Glutamatergic neuron (in vitro differentiated cells): ENCODE data around the gene NUB1. TPM values are rescaled to one million over a fixed set of nuclear protein-coding genes. Genes with fewer than 3 reads are reported as not detected.

Experiments used
- DNase-seq: peaks from one replicate; pipeline ENCODE4 v3.0.0; 2022
- H3K27ac Mint-ChIP-seq: one replicate; pipeline ENCODE4 v1.8.0; 2020; ENCODE audit warnings: mild to moderate bottlenecking, mixed read lengths, inconsistent platforms; ENCODE audit not compliant: unreplicated experiment
- H3K27me3 Mint-ChIP-seq: one replicate; pipeline ENCODE4 v1.8.0; 2020; ENCODE audit warnings: mild to moderate bottlenecking, moderate library complexity, mixed read lengths, inconsistent platforms; ENCODE audit not compliant: unreplicated experiment
- H3K36me3 Mint-ChIP-seq: one replicate; pipeline ENCODE4 v1.8.0; 2020; ENCODE audit warnings: mild to moderate bottlenecking, mixed read lengths, inconsistent platforms; ENCODE audit not compliant: unreplicated experiment
- H3K4me1 Mint-ChIP-seq: one replicate; pipeline ENCODE4 v1.8.0; 2020; ENCODE audit warnings: mild to moderate bottlenecking, low read depth, mixed read lengths, inconsistent platforms; ENCODE audit not compliant: unreplicated experiment
- H3K4me3 Mint-ChIP-seq: one replicate; pipeline ENCODE4 v1.8.0; 2020; ENCODE audit warnings: mild to moderate bottlenecking, mixed read lengths, inconsistent platforms; ENCODE audit not compliant: unreplicated experiment
- H3K9me3 Mint-ChIP-seq: one replicate; pipeline ENCODE4 v1.8.0; 2020; ENCODE audit warnings: mild to moderate bottlenecking, moderate library complexity, mixed read lengths, inconsistent platforms; ENCODE audit not compliant: unreplicated experiment
- total RNA-seq: library from RNA; stranded (reverse); fragmentation: NEBNext Ultra II Directional; extraction: Animal tissue kit (Norgen Biotek cat#: 25700); gene quantifications from one replicate; pipeline ENCODE4 v1.2.1, GENCODE V29; 2021; ENCODE audit not compliant: unreplicated experiment
- TF ChIP-seq, protein P1 (sequence below): fragments of 200-600 bp; sonication (generic); IDR thresholded peaks from one replicate; pipeline ENCODE4 v1.5.0; 2021; ENCODE audit not compliant: partially characterized antibody, unreplicated experiment

NUB1 gene
- total RNA-seq, 1 donor from 2014 or later, result 41.6 TPM

DNA sequence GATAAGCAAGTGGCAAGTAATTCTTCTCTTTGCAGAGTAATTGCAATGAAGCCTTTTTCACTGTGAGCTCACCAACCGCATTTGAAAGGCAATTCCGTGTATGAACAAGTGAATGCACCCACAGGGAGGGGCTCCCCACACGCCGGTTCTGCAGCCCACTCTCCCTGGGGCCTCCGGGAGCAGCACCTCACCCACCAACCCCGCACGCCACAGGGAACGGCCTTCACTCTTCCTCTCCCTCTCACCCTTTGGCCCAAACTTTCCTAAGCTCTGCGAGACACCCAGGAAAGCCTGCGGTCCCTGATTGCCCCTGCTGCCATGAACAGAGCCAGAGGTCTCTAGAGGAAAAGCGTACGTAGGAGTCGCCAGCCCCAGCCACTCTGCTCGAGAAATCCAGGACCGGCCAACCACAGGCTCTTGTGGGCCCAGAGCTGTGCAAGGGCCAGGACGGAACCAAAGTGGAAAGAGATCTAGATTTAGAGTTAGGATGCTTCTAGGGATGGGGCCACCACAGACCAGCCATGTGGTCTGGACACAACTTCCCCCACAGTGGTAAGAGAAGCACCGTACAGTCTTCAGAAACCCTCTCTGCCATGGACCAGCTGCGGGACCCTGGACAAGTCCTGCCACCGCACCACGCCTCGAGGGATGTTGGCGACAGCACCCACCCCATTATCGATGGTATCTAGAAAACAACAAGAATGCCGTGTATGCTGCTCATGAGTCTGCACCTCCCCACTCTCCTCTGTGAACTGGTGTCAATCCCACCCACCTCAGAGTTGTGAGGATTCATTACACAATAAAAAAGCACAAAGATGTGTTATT is 64.7 kb downstream of the NUB1 start:
- TF ChIP-seq, protein P1, sequence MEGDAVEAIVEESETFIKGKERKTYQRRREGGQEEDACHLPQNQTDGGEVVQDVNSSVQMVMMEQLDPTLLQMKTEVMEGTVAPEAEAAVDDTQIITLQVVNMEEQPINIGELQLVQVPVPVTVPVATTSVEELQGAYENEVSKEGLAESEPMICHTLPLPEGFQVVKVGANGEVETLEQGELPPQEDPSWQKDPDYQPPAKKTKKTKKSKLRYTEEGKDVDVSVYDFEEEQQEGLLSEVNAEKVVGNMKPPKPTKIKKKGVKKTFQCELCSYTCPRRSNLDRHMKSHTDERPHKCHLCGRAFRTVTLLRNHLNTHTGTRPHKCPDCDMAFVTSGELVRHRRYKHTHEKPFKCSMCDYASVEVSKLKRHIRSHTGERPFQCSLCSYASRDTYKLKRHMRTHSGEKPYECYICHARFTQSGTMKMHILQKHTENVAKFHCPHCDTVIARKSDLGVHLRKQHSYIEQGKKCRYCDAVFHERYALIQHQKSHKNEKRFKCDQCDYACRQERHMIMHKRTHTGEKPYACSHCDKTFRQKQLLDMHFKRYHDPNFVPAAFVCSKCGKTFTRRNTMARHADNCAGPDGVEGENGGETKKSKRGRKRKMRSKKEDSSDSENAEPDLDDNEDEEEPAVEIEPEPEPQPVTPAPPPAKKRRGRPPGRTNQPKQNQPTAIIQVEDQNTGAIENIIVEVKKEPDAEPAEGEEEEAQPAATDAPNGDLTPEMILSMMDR, result no peak
- peaks cover 6% of the 10 kb centered on the region for H3K4me1 Mint-ChIP-seq
- no peaks in the 10 kb centered on the region for H3K36me3 Mint-ChIP-seq
- H3K9me3 Mint-ChIP-seq, result peaks cover 8% of the 10 kb centered on the region
- no peak overlapping the region for H3K27ac Mint-ChIP-seq
- no peak for DNase-seq
- H3K27me3 Mint-ChIP-seq, result peaks cover 7% of the 10 kb centered on the region
- no peak overlapping the region for H3K4me3 Mint-ChIP-seq

DNA sequence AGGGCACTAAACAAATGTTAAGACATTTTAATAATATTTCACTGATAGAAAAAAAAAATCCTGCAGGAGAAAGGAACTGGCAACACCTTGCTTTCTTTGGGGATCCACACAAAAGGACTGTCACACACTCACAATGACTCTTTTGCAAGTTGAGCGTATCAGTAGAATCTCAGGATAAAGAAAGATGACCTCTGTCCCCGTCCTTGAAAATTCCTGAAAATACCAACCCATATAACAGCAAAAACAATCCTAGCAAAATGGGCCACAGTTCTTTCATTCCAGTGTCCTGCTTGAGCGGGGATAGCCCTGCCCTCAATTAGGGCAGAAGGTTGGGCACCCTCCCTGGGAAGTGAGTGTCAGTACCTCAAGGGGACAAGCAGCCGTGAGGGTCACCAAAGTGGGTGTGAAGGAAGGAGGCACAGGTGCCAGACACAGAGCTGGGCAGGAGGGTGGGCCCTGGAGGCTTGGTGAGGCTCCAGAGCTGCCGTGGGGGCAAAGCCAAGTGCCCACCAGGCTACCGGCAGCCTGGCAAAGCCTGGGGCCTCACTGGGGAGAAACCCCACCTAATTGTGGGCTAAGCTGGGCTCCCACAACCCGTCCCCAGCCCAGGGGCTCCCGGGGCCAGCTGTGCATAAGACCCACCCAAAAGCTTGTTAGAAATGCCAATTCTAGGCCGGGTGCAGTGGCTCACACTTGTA is 65.4 kb downstream of the NUB1 start:
- Mint-ChIP-seq H3K27me3 (peaks cover 10% of the 10 kb centered on the region), H3K4me3 (peak overlapping the region; percentile 21), H3K9me3 (peaks cover 8% of the 10 kb centered on the region), H3K4me1 (peaks cover 6% of the 10 kb centered on the region), H3K36me3 (no peaks in the 10 kb centered on the region), H3K27ac (no peak overlapping the region)
- DNase-seq, result no peak
- TF ChIP-seq, protein P1, result no peak

DNA sequence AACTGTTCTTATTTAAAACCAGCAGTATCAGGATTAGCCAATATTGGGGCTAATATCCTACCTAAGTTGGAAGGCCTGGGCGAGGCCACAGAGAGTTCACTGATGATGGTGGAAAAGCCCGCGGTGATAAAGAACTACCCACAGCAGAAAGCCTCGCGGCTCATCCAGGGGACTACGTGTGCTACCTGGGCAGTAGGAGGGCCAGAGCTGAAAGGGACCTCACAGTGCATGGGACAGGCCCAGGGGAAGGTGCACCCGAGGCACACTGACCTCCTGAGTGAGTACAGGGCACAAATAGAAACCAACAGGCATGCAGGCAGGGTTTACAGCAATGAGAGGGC is 66.9 kb downstream of the NUB1 start:
- Mint-ChIP-seq H3K27ac (peak overlapping the region; percentile 89), H3K4me1 (peaks cover 6% of the 10 kb centered on the region), H3K27me3 (peaks cover 10% of the 10 kb centered on the region), H3K9me3 (peaks cover 8% of the 10 kb centered on the region), H3K4me3 (peak overlapping the region; percentile 88), H3K36me3 (no peaks in the 10 kb centered on the region)
- DNase-seq, result no peak
- TF ChIP-seq, protein P1, result no peak

DNA sequence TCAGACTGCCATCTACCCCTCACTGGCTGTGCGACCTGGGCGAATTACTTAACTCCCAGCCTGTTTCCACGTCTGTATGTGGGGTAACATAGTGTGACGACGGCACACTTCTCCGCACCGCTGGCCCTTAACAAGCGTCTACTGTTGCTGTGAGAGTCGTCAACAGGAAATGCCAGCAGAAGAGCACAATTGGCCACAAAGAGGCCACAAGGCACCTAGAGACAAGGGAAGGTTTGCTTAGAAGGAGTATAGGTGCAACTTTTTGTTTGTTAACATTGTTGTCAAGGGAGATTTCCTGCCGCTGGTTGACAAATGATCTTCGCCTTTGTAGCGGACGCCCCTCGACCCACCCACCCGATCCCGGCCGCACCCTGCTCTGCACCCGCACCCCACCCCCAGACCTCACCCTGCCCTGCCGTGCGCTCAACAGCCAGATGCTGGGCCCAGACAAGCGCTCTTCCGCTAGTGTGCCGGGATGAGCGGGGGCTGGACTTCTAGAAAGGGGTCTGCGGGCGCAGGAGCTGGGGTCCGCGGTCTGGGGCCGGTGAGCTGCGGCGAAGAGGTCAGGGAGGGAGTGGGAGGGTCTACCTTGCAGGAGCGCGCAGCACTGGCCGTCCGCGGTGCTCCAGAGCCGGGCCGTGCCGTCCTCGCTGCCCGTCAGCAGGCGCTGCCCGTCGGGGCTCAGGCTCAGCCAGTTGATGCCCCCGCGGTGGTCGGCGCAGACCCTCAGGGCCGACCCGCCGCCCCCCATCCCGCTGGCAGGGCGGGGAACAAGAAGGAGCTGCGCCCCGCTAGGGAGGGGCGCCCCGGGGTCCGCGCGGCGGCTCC is 67.4 kb downstream of the NUB1 start:
- Mint-ChIP-seq H3K27me3 (peaks cover 10% of the 10 kb centered on the region), H3K9me3 (peaks cover 8% of the 10 kb centered on the region), H3K4me3 (peak overlapping the region; percentile 88), H3K36me3 (no peaks in the 10 kb centered on the region), H3K4me1 (peaks cover 6% of the 10 kb centered on the region), H3K27ac (peak overlapping the region; percentile 89)
- no peak for DNase-seq
- TF ChIP-seq, protein P1, result no peak
